ENCODE data around the gene AKT1S1. TPM values are rescaled to one million over a fixed set of nuclear protein-coding genes. Genes with fewer than 3 reads are reported as not detected.

Gene AKT1S1
- total RNA-seq, 1 donor from 2014 or later = 29.4 TPM

- Histone ChIP-seq H3K4me3 (peak overlapping the region; percentile 73), H3K27me3 (no peaks in the 10 kb centered on the region), H3K27ac (peak overlapping the region; percentile 90), H3K36me3 (no peaks in the 10 kb centered on the region), H3K4me1 (peaks cover 41% of the 10 kb centered on the region), H3K9me3 (no peaks in the 10 kb centered on the region)
- DNase-seq = no peak
- TF ChIP-seq, protein P1, sequence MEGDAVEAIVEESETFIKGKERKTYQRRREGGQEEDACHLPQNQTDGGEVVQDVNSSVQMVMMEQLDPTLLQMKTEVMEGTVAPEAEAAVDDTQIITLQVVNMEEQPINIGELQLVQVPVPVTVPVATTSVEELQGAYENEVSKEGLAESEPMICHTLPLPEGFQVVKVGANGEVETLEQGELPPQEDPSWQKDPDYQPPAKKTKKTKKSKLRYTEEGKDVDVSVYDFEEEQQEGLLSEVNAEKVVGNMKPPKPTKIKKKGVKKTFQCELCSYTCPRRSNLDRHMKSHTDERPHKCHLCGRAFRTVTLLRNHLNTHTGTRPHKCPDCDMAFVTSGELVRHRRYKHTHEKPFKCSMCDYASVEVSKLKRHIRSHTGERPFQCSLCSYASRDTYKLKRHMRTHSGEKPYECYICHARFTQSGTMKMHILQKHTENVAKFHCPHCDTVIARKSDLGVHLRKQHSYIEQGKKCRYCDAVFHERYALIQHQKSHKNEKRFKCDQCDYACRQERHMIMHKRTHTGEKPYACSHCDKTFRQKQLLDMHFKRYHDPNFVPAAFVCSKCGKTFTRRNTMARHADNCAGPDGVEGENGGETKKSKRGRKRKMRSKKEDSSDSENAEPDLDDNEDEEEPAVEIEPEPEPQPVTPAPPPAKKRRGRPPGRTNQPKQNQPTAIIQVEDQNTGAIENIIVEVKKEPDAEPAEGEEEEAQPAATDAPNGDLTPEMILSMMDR (IDR thresholded peaks at IDR 0.05) = no peak
- intact Hi-C loops (cut with DNase I) = no loop called here
- ATAC-seq = no peak
Observed at GRCh38 chr19:49870309-49870901, 6.8 kb downstream of the AKT1S1 start.

DNA sequence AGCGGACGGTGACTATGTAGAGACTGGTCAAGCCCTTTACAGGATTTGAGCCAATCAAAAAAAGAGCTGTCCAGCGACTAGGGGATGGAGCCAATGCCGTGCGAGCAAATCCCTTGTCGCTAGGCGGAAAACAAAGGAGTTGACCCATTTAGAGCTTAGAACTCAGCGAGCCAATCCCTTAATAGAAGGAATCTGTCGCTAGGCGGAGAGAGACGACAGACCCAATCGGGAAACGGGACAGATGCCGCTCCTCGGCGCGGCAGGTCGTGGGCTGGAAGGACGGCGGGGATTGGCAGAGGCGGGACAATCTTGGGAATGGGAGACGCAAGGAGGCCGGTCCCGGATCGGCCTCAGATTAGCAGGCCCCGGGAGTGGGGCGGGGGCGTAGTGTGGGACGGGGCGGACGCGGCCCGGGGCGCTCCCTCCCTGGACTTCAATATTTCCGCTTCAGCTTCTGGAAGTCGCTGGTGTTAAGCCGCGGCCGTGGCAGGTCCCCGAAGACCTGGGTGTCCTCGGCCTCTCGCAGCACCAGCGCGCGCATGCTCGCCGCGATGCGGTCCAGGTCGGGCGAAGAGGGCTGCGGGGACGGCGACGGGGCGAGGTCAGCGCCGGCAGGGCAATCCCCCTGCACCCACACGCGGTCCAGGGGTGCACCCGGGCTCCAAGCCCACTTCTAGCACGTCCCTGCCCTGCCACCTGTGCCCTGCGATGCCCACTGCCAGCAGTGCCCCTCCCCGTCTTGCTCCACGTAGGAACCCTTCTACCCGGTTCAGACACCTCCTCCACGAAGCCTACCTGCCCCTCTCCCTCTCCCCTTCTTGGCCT is 7.5 kb downstream of the AKT1S1 start:
- Histone ChIP-seq H3K27me3 (no peaks in the 10 kb centered on the region), H3K9me3 (no peaks in the 10 kb centered on the region), H3K36me3 (peaks cover 4% of the 10 kb centered on the region), H3K4me1 (peaks cover 36% of the 10 kb centered on the region), H3K27ac (peak overlapping the region; percentile 90), H3K4me3 (peak overlapping the region; percentile 73)
- TF ChIP-seq, protein P1 (IDR thresholded peaks at IDR 0.05) = peak; percentile 26
- DNase-seq = peak; percentile 97
- intact Hi-C loops (cut with DNase I) = no loop called here
- ATAC-seq = peak; percentile 85

DNA sequence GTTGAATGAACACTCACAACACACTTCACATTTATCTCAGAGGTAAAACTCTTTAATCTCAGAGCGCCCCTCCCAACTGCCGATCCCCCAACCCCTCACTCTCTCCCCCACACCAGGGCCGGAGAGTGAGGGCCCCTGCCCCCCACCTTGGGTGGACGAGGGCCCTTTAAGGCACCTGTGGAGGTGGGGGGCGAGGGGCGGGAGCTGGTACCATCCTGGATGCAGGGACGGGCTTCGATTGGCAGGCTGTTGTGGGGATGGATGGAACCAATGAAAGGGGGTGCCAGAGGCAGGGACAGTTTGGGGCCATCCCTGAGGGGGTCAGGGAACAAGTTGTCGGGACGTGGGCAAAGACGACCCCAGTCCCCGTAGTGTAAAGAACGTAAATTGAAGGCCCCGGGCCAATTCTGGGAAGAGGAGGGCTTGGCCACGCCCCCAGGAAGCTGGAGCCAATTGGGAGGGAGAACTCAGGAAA is 8.1 kb downstream of the AKT1S1 start:
- peaks cover 36% of the 10 kb centered on the region for H3K4me1 ChIP-seq
- peaks cover 11% of the 10 kb centered on the region for H3K36me3 ChIP-seq
- peak; percentile 1 for ATAC-seq
- H3K27me3 ChIP-seq = no peaks in the 10 kb centered on the region
- DNase-seq = peak; percentile 95
- peak overlapping the region; percentile 90 for H3K27ac ChIP-seq
- intact Hi-C loops (cut with DNase I) = no loop called here
- peak overlapping the region; percentile 45 for H3K4me3 ChIP-seq
- TF ChIP-seq, protein P1 (IDR thresholded peaks at IDR 0.05) = no peak
- H3K9me3 ChIP-seq = no peaks in the 10 kb centered on the region

GRCh38 chr19:49866933-49867782 is 10.0 kb downstream of the AKT1S1 start, which contains the start of gene PNKP:
PNKP (minus strand) TSS chr19:49867576; CDS start chr19:49867204, 372 bp downstream.
- intact Hi-C loops (cut with DNase I) = no loop called here
- peak; percentile 78 for ATAC-seq
- Histone ChIP-seq H3K4me1 (peaks cover 36% of the 10 kb centered on the region), H3K27me3 (no peaks in the 10 kb centered on the region), H3K27ac (peak within 1 kb of the TSS; percentile 90), H3K9me3 (no peaks in the 10 kb centered on the region), H3K36me3 (peaks cover 24% of the 10 kb centered on the region), H3K4me3 (peak within 1 kb of the TSS; percentile 90)
- TF ChIP-seq, protein P1 (IDR thresholded peaks at IDR 0.05) = no peak
- peak; percentile 96 for DNase-seq

GRCh38 chr19:49864890-49865289 is 12.3 kb downstream of the AKT1S1 start:
- DNase-seq (no peak), ATAC-seq (no peak)
- Histone ChIP-seq H3K36me3 (peaks cover 45% of the 10 kb centered on the region), H3K27me3 (no peaks in the 10 kb centered on the region), H3K9me3 (no peaks in the 10 kb centered on the region), H3K4me1 (peaks cover 27% of the 10 kb centered on the region), H3K4me3 (no peak overlapping the region), H3K27ac (no peak overlapping the region)
- intact Hi-C loops (cut with DNase I) = no loop called here
- TF ChIP-seq, protein P1 (IDR thresholded peaks at IDR 0.05) = no peak
